NK-92 (cell line): Measurements from ENCODE around the gene ENTREP3.
"Not testable (repeated sequence)": the region's sequence is repeated elsewhere in the genome, so short reads cannot be mapped to it uniquely, and the experiment has no call there.

ENCODE experiments used
- DNase-seq: peaks from one replicate; lab custom pipeline; 2025; ENCODE audit not compliant: unreplicated experiment; lab: John Stamatoyannopoulos, UW

Gene ENTREP3

GRCh38 chr1:155253208-155253607 lies 2.1 kb downstream of the ENTREP3 start:
- no peak for DNase-seq

GRCh38 chr1:155251566-155251965 lies 3.7 kb downstream of the ENTREP3 start:
- DNase-seq = no peak

GRCh38 chr1:155250633-155251449 lies 4.4 kb downstream of the ENTREP3 start:
- DNase-seq = peak; percentile 82

- DNase-seq = no peak
Measured at GRCh38 chr1:155250246-155250632, 5.0 kb downstream of the ENTREP3 start.

GRCh38 chr1:155247667-155248553 lies 7.4 kb downstream of the ENTREP3 start:
- DNase-seq = no peak

GRCh38 chr1:155246796-155247195 lies 8.5 kb downstream of the ENTREP3 start:
- DNase-seq = not testable (repeated sequence)

- DNase-seq = no peak
Measured at GRCh38 chr1:155245163-155245524, 10.1 kb downstream of the ENTREP3 start.

- peak; percentile 77 for DNase-seq
Measured at GRCh38 chr1:155244368-155245162, 10.7 kb downstream of the ENTREP3 start.

GRCh38 chr1:155242805-155243358 lies 12.4 kb downstream of the ENTREP3 start:
- no peak for DNase-seq

- DNase-seq = no peak
Measured at GRCh38 chr1:155241841-155242264, 13.4 kb downstream of the ENTREP3 start.

GRCh38 chr1:155241069-155241679 lies 14.1 kb downstream of the ENTREP3 start:
- peak; percentile 25 for DNase-seq

- DNase-seq = no peak
Measured at GRCh38 chr1:155236451-155236850, 18.8 kb downstream of the ENTREP3 start.

- DNase-seq = not testable (repeated sequence)
Measured at GRCh38 chr1:155235375-155235774, 19.9 kb downstream of the ENTREP3 start.

- DNase-seq = not testable (repeated sequence)
Measured at GRCh38 chr1:155233502-155233901, 21.8 kb downstream of the ENTREP3 start.

GRCh38 chr1:155232001-155232978 lies 23.0 kb downstream of the ENTREP3 start:
- not testable (repeated sequence) for DNase-seq

- DNase-seq = not testable (repeated sequence)
Measured at GRCh38 chr1:155231302-155231701, 24.0 kb downstream of the ENTREP3 start.

- no peak for DNase-seq
Measured at GRCh38 chr1:155228096-155228427, 27.2 kb downstream of the ENTREP3 start.

GRCh38 chr1:155227261-155228095 lies 27.8 kb downstream of the ENTREP3 start:
- peak; percentile 89 for DNase-seq

GRCh38 chr1:155226910-155227260 lies 28.4 kb downstream of the ENTREP3 start:
- no peak for DNase-seq
